Neural crest cell (in vitro differentiated cells): ENCODE results near the gene OR52B6. TPM values are rescaled to one million over a fixed set of nuclear protein-coding genes. Genes with fewer than 3 reads are reported as not detected.

Experiments
- DNase-seq: peaks from one replicate; pipeline ENCODE4 v3.0.0; 2021; ENCODE audit warnings: low read depth, mixed read lengths, low spot score
- H3K27ac Mint-ChIP-seq: one replicate; pipeline ENCODE4 v1.8.0; 2021; ENCODE audit warnings: mild to moderate bottlenecking, mixed read lengths; ENCODE audit not compliant: unreplicated experiment
- H3K27me3 Mint-ChIP-seq: 2 replicates; pipeline ENCODE4 v1.8.0; 2021; ENCODE audit warnings: low read depth, mild to moderate bottlenecking, mixed read lengths
- H3K36me3 Mint-ChIP-seq: 2 replicates; pipeline ENCODE4 v1.8.0; 2021; ENCODE audit warnings: low read depth, mild to moderate bottlenecking, mixed read lengths
- H3K4me1 Mint-ChIP-seq: 2 replicates; pipeline ENCODE4 v1.8.0; 2021; ENCODE audit warnings: mixed read lengths
- H3K4me3 Mint-ChIP-seq: one replicate; pipeline ENCODE4 v1.8.0; 2021; ENCODE audit warnings: mild to moderate bottlenecking, mixed read lengths
- H3K9me3 Mint-ChIP-seq: 2 replicates; pipeline ENCODE4 v1.8.0; 2021; ENCODE audit warnings: mixed read lengths
- CTCF ChIP-seq: fragments of 200-600 bp; sonication (generic); conservative IDR thresholded peaks from 2 replicates; pipeline ENCODE4 v1.5.0; 2021; ENCODE audit warnings: antibody characterized with exemption, mild to moderate bottlenecking
- total RNA-seq: library from RNA; stranded (reverse); gene quantifications from 2 replicates; pipeline ENCODE4 v1.2.1, GENCODE V29; 2021

Gene OR52B6
- total RNA-seq, 1 donor from 2014 or later: not detected

DNA sequence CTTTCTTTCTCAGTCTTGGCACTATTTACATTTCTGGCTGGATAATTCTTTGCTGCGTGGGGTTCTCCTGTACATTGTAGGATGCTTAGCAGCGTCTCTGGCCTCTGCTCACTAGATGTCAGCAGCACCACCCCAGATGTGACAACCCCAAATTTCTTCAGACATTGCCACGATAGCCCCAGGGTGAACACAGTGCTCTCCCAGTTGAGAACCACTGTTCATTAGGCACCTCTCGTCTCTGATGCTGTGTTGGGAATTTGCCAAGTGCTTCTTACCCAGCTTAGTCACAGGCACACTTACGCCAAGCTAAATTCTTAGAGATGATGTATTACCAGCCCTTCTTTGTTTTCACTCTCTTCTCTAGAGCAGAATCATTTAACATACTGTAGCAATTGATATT is 25.2 kb downstream of the OR52B6 start:
- DNase-seq: no peak
- TF ChIP-seq CTCF: no peak

DNA sequence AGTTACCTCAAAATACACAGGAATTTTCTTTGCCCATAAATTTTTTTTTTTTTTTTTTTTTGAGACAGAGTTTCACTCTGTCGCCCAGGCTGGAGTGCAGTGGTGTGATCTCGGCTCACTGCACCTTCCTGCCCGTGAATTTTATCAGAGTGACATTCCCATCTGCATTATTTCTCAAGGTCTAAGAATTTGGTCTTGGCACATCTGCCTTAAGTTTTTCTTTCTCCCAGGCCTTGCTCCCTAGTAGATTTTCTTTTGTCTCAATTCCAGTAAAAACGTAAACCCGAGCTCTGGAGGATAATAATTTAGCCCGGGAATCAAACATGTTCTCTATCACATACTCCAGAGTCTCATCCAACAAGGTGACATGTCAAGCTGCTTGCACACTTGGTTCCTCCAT is 28.1 kb downstream of the OR52B6 start:
- Mint-ChIP-seq H3K27ac (no peak overlapping the region), H3K27me3 (no peaks in the 10 kb centered on the region), H3K4me3 (no peak overlapping the region), H3K4me1 (no peaks in the 10 kb centered on the region), H3K36me3 (peaks cover 21% of the 10 kb centered on the region), H3K9me3 (no peaks in the 10 kb centered on the region)
- no peak for DNase-seq
- TF ChIP-seq CTCF: no peak

More for the DNA sequence above, 25.2 kb downstream of the OR52B6 start:
- no peaks in the 10 kb centered on the region for H3K9me3 Mint-ChIP-seq
- no peak overlapping the region for H3K27ac Mint-ChIP-seq
- H3K27me3 Mint-ChIP-seq: no peaks in the 10 kb centered on the region
- peaks cover 16% of the 10 kb centered on the region for H3K36me3 Mint-ChIP-seq
- H3K4me3 Mint-ChIP-seq: no peak overlapping the region
- H3K4me1 Mint-ChIP-seq: no peaks in the 10 kb centered on the region

DNA sequence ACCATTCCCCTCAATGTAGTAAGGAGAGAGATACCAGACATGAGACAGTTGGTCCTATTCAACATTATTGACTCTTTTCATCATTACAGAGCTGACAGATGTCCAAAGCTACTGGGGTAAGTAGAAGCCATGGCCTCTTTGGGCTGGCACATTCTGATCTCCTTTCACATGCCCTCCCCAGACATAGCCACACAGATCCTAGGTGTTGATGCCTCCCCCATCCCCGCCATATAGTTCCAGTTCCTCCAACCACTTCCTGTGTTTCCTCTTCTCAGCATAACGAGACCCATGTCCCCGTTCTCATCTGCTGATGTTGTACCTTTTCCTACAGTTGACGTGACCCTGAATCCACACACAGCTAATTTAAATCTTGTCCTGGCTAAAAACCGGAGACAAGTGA is 29.8 kb downstream of the OR52B6 start:
- Mint-ChIP-seq H3K9me3 (no peaks in the 10 kb centered on the region), H3K36me3 (peaks cover 21% of the 10 kb centered on the region), H3K4me1 (no peaks in the 10 kb centered on the region), H3K27ac (no peak overlapping the region), H3K27me3 (no peaks in the 10 kb centered on the region), H3K4me3 (no peak overlapping the region)
- no peak for DNase-seq
- no peak for TF ChIP-seq CTCF

- Mint-ChIP-seq H3K9me3 (no peaks in the 10 kb centered on the region), H3K4me3 (no peak overlapping the region), H3K36me3 (peaks cover 16% of the 10 kb centered on the region), H3K4me1 (no peaks in the 10 kb centered on the region), H3K27ac (no peak overlapping the region), H3K27me3 (no peaks in the 10 kb centered on the region)
- no peak for TF ChIP-seq CTCF
- DNase-seq: no peak
These were observed 30.9 kb downstream of the OR52B6 start for GRCh38 chr11:5611627-5612026.

DNA sequence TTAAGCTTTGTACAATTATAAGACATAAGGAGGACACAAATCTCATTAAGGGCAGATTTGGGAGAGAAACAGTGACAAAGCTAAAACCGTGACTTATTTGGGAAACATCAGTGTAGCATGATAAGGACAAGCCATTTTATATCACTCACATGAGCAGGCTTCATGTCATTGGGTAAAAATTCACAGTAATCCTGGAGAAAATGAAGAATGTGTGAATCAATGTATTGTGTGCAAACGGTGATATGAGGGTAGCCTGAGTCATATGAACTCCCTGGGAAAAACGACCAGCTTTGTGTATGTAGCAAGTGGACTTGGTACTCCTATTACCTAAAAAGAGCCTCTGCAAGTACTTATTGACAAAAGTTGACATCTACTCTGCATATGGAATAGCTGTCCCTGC is 38.1 kb downstream of the OR52B6 start:
- H3K27me3 Mint-ChIP-seq: no peaks in the 10 kb centered on the region
- no peaks in the 10 kb centered on the region for H3K9me3 Mint-ChIP-seq
- no peak overlapping the region for H3K4me3 Mint-ChIP-seq
- no peak for DNase-seq
- no peak for TF ChIP-seq CTCF
- H3K4me1 Mint-ChIP-seq: peaks cover under 1% of the 10 kb centered on the region
- no peak overlapping the region for H3K27ac Mint-ChIP-seq
- H3K36me3 Mint-ChIP-seq: no peaks in the 10 kb centered on the region
